Measurements from ENCODE around the gene ITPRIPL2.

The ITPRIPL2 gene

GRCh38 chr16:19113577-19114358 lies at the start of gene ITPRIPL2:
ITPRIPL2 (plus strand) TSS chr16:19113964; CDS start chr16:19114462, 498 bp downstream.
- peak; percentile 96 for DNase-seq (ENCODE audit: low read depth)

GRCh38 chr16:19066988-19067348 lies 46.8 kb upstream of the ITPRIPL2 start:
- DNase-seq (ENCODE audit: low read depth) = no peak

- DNase-seq (ENCODE audit: low read depth) = peak; percentile 100
Observed at GRCh38 chr16:19067349-19068236, 46.2 kb upstream of the ITPRIPL2 start, which contains the start of gene COQ7. COQ7 (plus strand) TSS chr16:19067614; CDS start chr16:19067665, 51 bp downstream.

GRCh38 chr16:19068237-19068815 lies 45.4 kb upstream of the ITPRIPL2 start:
- no peak for DNase-seq (ENCODE audit: low read depth)

GRCh38 chr16:19071811-19072777 lies 41.7 kb upstream of the ITPRIPL2 start:
- peak; percentile 44 for DNase-seq (ENCODE audit: low read depth)

- no peak for DNase-seq (ENCODE audit: low read depth)
Observed at GRCh38 chr16:19073344-19073743, 40.4 kb upstream of the ITPRIPL2 start.

- DNase-seq (ENCODE audit: low read depth) = no peak
Observed at GRCh38 chr16:19073863-19074262, 39.9 kb upstream of the ITPRIPL2 start.

- no peak for DNase-seq (ENCODE audit: low read depth)
Observed at GRCh38 chr16:19075511-19075910, 38.3 kb upstream of the ITPRIPL2 start.

GRCh38 chr16:19077879-19078278 lies 35.9 kb upstream of the ITPRIPL2 start:
- DNase-seq (ENCODE audit: low read depth) = no peak

GRCh38 chr16:19083670-19084069 lies 30.1 kb upstream of the ITPRIPL2 start:
- no peak for DNase-seq (ENCODE audit: low read depth)

- no peak for DNase-seq (ENCODE audit: low read depth)
Observed at GRCh38 chr16:19084139-19084538, 29.6 kb upstream of the ITPRIPL2 start.

GRCh38 chr16:19084879-19085278 lies 28.9 kb upstream of the ITPRIPL2 start:
- no peak for DNase-seq (ENCODE audit: low read depth)

- no peak for DNase-seq (ENCODE audit: low read depth)
Observed at GRCh38 chr16:19085679-19086200, 28.0 kb upstream of the ITPRIPL2 start.

- DNase-seq (ENCODE audit: low read depth) = peak; percentile 91
Observed at GRCh38 chr16:19086322-19087199, 27.2 kb upstream of the ITPRIPL2 start.

GRCh38 chr16:19088341-19088916 lies 25.3 kb upstream of the ITPRIPL2 start:
- no peak for DNase-seq (ENCODE audit: low read depth)

GRCh38 chr16:19089410-19089955 lies 24.3 kb upstream of the ITPRIPL2 start:
- no peak for DNase-seq (ENCODE audit: low read depth)

- no peak for DNase-seq (ENCODE audit: low read depth)
Observed at GRCh38 chr16:19090916-19091315, 22.8 kb upstream of the ITPRIPL2 start.

GRCh38 chr16:19092653-19093410 lies 20.9 kb upstream of the ITPRIPL2 start:
- DNase-seq (ENCODE audit: low read depth) = no peak

Data from fibroblast of gingiva (primary cell).